GM12891 (cell line): ENCODE data around the gene CADM2.

Experiments used
- POLR2A ChIP-seq: IDR thresholded peaks from 2 replicates; pipeline ENCODE4 v1.6.1; 2011; ENCODE audit warnings: low read depth, low read length, control low read depth
- POLR2AphosphoS5 ChIP-seq: IDR thresholded peaks from 2 replicates; pipeline ENCODE4 v1.6.1; 2011; ENCODE audit warnings: low read depth, low read length, control low read depth

DNA sequence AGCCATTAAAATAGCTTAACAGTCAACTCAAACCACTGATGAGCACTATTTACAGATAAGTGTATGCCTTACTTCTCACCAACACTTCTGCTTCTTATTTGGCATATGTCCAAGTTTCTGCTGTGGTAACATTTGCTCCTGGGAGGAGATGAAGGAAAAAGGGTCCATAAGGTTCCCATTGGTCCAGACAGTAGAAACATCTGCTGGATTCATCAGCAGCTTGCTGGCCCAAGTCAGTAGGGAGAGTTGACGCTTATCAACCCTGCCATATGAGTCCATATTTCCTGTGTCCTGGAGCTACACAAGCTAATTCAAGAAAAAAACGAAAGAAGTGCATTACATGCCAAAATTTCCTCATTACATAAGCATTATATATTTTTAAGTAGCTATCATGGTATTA, 824.5 kb downstream of the CADM2 start:
- no peak for TF ChIP-seq POLR2A
- no peak for TF ChIP-seq POLR2AphosphoS5
